A673 (cell line): ENCODE measurements around the gene KIAA1549.

ENCODE experiments used
- EZH2 ChIP-seq: fragments of 200-600 bp; sonication (generic); IDR thresholded peaks from 2 replicates; pipeline ENCODE4 v1.6.1; 2017; ENCODE audit warnings: borderline replicate concordance, low read depth, mild to moderate bottlenecking, mixed read lengths, antibody characterized with exemption, low read length; ENCODE audit not compliant: poor library complexity, severe bottlenecking
- TF ChIP-seq, protein P1 (sequence below): fragments of 300-800, 200-600 bp; sonication (generic); conservative IDR thresholded peaks from 2 replicates; pipeline ENCODE4 v1.5.1; 2017; ENCODE audit warnings: low read depth, mild to moderate bottlenecking, antibody characterized with exemption, low read length, moderate library complexity, mixed read lengths

- TF ChIP-seq EZH2, result no peak
- TF ChIP-seq, protein P1, sequence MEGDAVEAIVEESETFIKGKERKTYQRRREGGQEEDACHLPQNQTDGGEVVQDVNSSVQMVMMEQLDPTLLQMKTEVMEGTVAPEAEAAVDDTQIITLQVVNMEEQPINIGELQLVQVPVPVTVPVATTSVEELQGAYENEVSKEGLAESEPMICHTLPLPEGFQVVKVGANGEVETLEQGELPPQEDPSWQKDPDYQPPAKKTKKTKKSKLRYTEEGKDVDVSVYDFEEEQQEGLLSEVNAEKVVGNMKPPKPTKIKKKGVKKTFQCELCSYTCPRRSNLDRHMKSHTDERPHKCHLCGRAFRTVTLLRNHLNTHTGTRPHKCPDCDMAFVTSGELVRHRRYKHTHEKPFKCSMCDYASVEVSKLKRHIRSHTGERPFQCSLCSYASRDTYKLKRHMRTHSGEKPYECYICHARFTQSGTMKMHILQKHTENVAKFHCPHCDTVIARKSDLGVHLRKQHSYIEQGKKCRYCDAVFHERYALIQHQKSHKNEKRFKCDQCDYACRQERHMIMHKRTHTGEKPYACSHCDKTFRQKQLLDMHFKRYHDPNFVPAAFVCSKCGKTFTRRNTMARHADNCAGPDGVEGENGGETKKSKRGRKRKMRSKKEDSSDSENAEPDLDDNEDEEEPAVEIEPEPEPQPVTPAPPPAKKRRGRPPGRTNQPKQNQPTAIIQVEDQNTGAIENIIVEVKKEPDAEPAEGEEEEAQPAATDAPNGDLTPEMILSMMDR, result no peak
These were observed 181.7 kb downstream of the KIAA1549 start for GRCh38 chr7:138799336-138800000.
